ENCODE measurements around the gene TNPO1. TPM values are rescaled to one million over a fixed set of nuclear protein-coding genes. Genes with fewer than 3 reads are reported as not detected.

The TNPO1 gene
- total and polyA plus RNA-seq, 9 of the 15 experiments (the other 6 are each of a cell fraction or from before 2014, with no cell fraction given): 20.8 to 176 (median 97.9) TPM

DNA sequence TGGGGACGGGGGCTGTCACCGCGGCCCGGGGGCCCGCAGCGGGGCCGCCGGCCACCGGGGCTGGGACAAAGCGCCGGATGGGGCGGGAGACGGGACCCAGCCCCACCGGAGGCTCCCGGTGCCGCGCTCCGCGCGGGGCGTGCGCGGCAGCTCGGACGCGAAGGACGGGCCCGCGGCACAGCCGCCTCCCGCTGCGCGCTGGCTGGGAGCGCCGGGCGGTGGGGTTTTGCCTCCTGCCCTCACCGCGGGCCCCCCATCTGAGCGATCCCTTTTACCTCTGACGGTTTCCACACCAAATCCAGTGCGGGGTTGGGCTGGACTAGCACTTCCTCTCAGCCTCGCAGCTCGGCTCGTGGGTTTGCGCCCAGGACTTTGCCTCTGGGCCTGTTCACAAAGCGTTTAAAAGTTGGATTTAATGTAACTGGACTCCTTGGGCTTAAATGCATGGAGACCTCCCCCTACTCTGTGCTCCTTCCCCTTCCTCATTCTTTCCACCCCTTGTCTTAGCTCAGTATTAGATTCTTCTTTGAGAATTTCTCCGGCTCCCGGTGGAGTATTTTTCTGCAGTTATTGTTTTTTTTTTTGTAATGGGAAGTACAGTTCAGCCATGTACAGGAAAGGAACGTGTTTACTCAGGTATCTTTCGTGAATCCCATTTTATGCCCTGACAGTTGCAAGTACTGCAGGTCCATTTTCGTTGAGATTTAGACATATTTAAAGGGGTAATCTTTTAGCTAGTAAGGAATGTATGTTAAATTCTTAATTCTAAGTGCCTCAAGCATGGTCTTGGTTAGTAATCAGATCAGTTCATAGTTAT lies 140.1 kb downstream of the TNPO1 start (continued):
- TF ChIP-seq, protein P1, sequence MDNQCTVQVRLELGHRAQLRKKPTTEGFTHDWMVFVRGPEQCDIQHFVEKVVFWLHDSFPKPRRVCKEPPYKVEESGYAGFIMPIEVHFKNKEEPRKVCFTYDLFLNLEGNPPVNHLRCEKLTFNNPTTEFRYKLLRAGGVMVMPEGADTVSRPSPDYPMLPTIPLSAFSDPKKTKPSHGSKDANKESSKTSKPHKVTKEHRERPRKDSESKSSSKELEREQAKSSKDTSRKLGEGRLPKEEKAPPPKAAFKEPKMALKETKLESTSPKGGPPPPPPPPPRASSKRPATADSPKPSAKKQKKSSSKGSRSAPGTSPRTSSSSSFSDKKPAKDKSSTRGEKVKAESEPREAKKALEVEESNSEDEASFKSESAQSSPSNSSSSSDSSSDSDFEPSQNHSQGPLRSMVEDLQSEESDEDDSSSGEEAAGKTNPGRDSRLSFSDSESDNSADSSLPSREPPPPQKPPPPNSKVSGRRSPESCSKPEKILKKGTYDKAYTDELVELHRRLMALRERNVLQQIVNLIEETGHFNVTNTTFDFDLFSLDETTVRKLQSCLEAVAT (IDR thresholded peaks at IDR 0.05): peak; percentile 77 to 84; a peak in 3 of 4 replicates
- TF ChIP-seq KLF10 (CRISPR knock-in tag; IDR thresholded peaks at IDR 0.05) (no peak), ZNF431 (CRISPR knock-in tag; IDR thresholded peaks at IDR 0.05) (no peak), LARP7 (IDR thresholded peaks at IDR 0.05) (0 out of 2 replicates have a peak, but pooled peaks have one; percentile 36), TCF3 (CRISPR knock-in tag; IDR thresholded peaks at IDR 0.05) (no peak), ZFX (CRISPR knock-in tag; IDR thresholded peaks at IDR 0.05) (peak; percentile 50), ZNF384 (IDR thresholded peaks at IDR 0.05; ENCODE audit: low read depth, low read length) (no peak), BRD9 (IDR thresholded peaks at IDR 0.05; ENCODE audit: low read depth, partially characterized antibody) (peak; percentile 67), ZNF133 (CRISPR knock-in tag; IDR thresholded peaks at IDR 0.05) (no peak), SMARCA4 (IDR thresholded peaks at IDR 0.05) (peak; percentile 53), CHD1 (IDR thresholded peaks at IDR 0.05; ENCODE audit: low read length) (peak; percentile 90), SMARCB1 (IDR thresholded peaks at IDR 0.05; ENCODE audit: insufficient read length, low read depth) (peak; percentile 24), CHD4 (IDR thresholded peaks at IDR 0.05; ENCODE audit: insufficient read depth, insufficient replicate concordance, low read depth, low read length, poor library complexity, severe bottlenecking) (peak; percentile 24), CCNT2 (IDR thresholded peaks at IDR 0.05; ENCODE audit: borderline replicate concordance, extremely low read depth, insufficient read length, low read depth, low read length) (peak; percentile 29)
- TF ChIP-seq, protein P2, sequence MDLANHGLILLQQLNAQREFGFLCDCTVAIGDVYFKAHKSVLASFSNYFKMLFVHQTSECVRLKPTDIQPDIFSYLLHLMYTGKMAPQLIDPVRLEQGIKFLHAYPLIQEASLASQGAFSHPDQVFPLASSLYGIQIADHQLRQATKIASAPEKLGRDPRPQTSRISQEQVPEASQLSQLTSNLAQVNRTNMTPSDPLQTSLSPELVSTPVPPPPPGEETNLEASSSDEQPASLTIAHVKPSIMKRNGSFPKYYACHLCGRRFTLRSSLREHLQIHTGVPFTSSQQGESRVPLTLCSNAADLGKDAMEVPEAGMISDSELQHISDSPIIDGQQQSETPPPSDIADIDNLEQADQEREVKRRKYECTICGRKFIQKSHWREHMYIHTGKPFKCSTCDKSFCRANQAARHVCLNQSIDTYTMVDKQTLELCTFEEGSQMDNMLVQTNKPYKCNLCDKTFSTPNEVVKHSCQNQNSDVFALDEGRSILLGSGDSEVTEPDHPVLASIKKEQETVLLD (IDR thresholded peaks at IDR 0.05): peak; percentile 45; the same call in 1 of the 2 replicates
- TF ChIP-seq, protein P3, sequence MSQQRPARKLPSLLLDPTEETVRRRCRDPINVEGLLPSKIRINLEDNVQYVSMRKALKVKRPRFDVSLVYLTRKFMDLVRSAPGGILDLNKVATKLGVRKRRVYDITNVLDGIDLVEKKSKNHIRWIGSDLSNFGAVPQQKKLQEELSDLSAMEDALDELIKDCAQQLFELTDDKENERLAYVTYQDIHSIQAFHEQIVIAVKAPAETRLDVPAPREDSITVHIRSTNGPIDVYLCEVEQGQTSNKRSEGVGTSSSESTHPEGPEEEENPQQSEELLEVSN (IDR thresholded peaks at IDR 0.05; ENCODE audit: borderline replicate concordance in 1 of 2, extremely low read depth in 1 of 2, insufficient read depth in 1 of 2, insufficient read length in 1 of 2, low read depth in 1 of 2, low read length in 1 of 2, poor library complexity in 1 of 2, severe bottlenecking in 1 of 2): peak in 1 of 2 experiments; percentile 61
- TF ChIP-seq, protein P4, sequence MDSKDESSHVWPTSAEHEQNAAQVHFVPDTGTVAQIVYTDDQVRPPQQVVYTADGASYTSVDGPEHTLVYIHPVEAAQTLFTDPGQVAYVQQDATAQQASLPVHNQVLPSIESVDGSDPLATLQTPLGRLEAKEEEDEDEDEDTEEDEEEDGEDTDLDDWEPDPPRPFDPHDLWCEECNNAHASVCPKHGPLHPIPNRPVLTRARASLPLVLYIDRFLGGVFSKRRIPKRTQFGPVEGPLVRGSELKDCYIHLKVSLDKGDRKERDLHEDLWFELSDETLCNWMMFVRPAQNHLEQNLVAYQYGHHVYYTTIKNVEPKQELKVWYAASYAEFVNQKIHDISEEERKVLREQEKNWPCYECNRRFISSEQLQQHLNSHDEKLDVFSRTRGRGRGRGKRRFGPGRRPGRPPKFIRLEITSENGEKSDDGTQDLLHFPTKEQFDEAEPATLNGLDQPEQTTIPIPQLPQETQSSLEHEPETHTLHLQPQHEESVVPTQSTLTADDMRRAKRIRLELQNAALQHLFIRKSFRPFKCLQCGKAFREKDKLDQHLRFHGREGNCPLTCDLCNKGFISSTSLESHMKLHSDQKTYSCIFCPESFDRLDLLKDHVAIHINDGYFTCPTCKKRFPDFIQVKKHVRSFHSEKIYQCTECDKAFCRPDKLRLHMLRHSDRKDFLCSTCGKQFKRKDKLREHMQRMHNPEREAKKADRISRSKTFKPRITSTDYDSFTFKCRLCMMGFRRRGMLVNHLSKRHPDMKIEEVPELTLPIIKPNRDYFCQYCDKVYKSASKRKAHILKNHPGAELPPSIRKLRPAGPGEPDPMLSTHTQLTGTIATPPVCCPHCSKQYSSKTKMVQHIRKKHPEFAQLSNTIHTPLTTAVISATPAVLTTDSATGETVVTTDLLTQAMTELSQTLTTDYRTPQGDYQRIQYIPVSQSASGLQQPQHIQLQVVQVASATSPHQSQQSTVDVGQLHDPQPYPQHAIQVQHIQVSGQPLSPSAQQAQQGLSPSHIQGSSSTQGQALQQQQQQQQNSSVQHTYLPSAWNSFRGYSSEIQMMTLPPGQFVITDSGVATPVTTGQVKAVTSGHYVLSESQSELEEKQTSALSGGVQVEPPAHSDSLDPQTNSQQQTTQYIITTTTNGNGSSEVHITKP (IDR thresholded peaks at IDR 0.05; ENCODE audit: partially characterized antibody): peak; percentile 83
